ENCODE data around the gene DOP1A. TPM values are rescaled to one million over a fixed set of nuclear protein-coding genes. Genes with fewer than 3 reads are reported as not detected.

Gene DOP1A
- total and polyA plus RNA-seq, 2 of the 4 experiments (the other 2 are of a cell fraction): 6.0 to 32.4 TPM

DNA sequence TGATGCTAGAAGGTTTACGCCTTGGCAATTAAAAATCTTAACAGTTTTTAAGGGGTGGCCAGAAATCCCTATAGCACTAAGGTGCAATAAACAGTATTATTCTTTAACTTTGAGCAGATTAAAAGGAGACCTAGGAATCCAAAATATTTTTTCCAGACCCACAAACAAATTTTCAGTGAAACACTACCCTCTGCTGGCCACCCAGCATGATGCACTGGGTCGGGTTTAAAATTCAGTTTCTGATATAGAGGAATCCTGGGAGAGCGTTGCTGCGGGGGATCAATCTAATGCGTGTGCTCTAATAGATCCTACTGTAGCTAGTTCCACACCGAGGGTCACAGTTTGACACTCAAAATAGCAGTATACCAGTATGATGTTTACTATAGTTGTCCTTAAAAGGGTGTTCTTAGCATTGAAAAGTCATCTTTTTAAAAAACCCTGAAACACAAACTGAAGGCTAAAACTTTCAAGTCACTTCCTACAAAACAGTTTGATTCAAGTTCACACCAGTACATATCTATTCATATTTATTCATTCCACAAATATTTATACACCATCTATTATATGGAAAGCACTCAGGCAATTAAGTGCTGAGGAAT is 12.0 kb upstream of the DOP1A start:
- no peak overlapping the region for H4K91ac ChIP-seq (ENCODE audit: insufficient read depth, low read depth, low read length)
- H2AK5ac ChIP-seq (ENCODE audit: low read depth, low read length): no peak overlapping the region
- peak; percentile 90 for ATAC-seq (ENCODE audit: low read depth)
- peak overlapping the region in 1 of 2 experiments; percentile 67; a peak in 1 of 4 replicates for H4K8ac ChIP-seq (ENCODE audit: low read depth in 2 of 2, low read length in 2 of 2)
- H3K18ac ChIP-seq (ENCODE audit: low read depth, low read length): no peak overlapping the region
- H3K9ac ChIP-seq (ENCODE audit: low read depth, low read length): no peak overlapping the region
- H2BK15ac ChIP-seq (ENCODE audit: low read depth, low read length): no peak overlapping the region
- peaks cover 5 to 13% of the 10 kb centered on the region in 2 experiments; a peak in 2 of 4 replicates for H3K79me1 ChIP-seq (ENCODE audit: low read depth in 1 of 2, low read length in 2 of 2)
- ChIA-PET CTCF (interaction anchor here (0.7 to 1.8 kb wide), 2 partner anchors 456 to 784 kb away, joined by 3 to 6 read pairs; no protein-coding TSS in a partner anchor), POLR2A (ENCODE audit: unreplicated experiment) (no interaction called here)
- H3K56ac ChIP-seq (ENCODE audit: extremely low read depth, insufficient read depth, low read length): no peak overlapping the region
- peaks cover 4% of the 10 kb centered on the region for H3K36me3 ChIP-seq (ENCODE audit: control insufficient read depth, insufficient read depth, low read length)
- peak overlapping the region; percentile 17; the same call in 1 of the 2 replicates for H3K4me2 ChIP-seq (ENCODE audit: low read depth, low read length)
- no peaks in the 10 kb centered on the region for H3K9me3 ChIP-seq (ENCODE audit: control insufficient read depth, insufficient read depth, low read length)
- no peak overlapping the region for H2AFZ ChIP-seq (replicated peaks; ENCODE audit: low read length, poor library complexity)
- no peak overlapping the region for H3K4ac ChIP-seq (ENCODE audit: low read depth, low read length)
- no peaks in the 10 kb centered on the region for H3K9me1 ChIP-seq (ENCODE audit: insufficient read depth, low read length)
- no peak overlapping the region for H3K23ac ChIP-seq (ENCODE audit: low read depth, low read length)
- H3K27ac ChIP-seq (ENCODE audit: insufficient read depth, low read length): no peak overlapping the region
- H4K20me1 ChIP-seq (ENCODE audit: insufficient read depth, low read length): no peaks in the 10 kb centered on the region
- no TSS peak for BruUV-seq (replicated peaks)
- in situ Hi-C loops (cut with MboI; ENCODE audit: low sequenced_read_pairs): loop anchor here (5.0 to 25.0 kb wide), 2 partner anchors 693 to 803 kb away; partner anchors contain the start of gene TPBG
- H2BK120ac ChIP-seq (ENCODE audit: low read depth, low read length): no peak overlapping the region
- dilution Hi-C loops (cut with HindIII; ENCODE audit: low sequenced_read_pairs, unreplicated experiment): loop anchor here (25.0 kb wide), 1 partner anchor 457 kb away; the partner anchor contains the start of gene PRSS35
- H2BK20ac ChIP-seq (ENCODE audit: low read depth, low read length): no peak overlapping the region
- H3K27me3 ChIP-seq (ENCODE audit: control insufficient read depth, insufficient read depth, low read length): no peaks in the 10 kb centered on the region
- H2AK9ac ChIP-seq (replicated peaks; ENCODE audit: low read depth, low read length, poor library complexity): no peak overlapping the region
- no CpG with 5 or more reads among the region's 6 CpGs for whole genome bisulfite sequencing, 2 experiments (ENCODE audit: extremely low coverage in 2 of 2, insufficient read length in 1 of 2)
- no peak overlapping the region for H3K4me3 ChIP-seq (ENCODE audit: insufficient read depth, low read depth, low read length)
- no peaks in the 10 kb centered on the region for H3K4me1 ChIP-seq (ENCODE audit: control insufficient read depth, insufficient read depth, low read length)
- intact Hi-C loops (cut with micrococcal nuclease): loop anchor here (1.0 to 10.0 kb wide), 5 partner anchors 151 to 785 kb away; no protein-coding TSS in a partner anchor
- H4K5ac ChIP-seq (ENCODE audit: low read depth, low read length): 0 out of 2 replicates have a peak overlapping the region, but pooled peaks have one; percentile 6
- TF ChIP-seq RFX5 (IDR thresholded peaks at IDR 0.05; ENCODE audit: low read depth, low read length): no peak
- TF ChIP-seq ELK1 (IDR thresholded peaks at IDR 0.05; ENCODE audit: borderline replicate concordance, low read depth, low read length): no peak
- TF ChIP-seq CTCF (conservative IDR thresholded peaks at IDR 0.05; ENCODE audit: low read depth, low read length): peak; percentile 88
- peak; percentile 89 for TF ChIP-seq SMC3 (IDR thresholded peaks at IDR 0.05; ENCODE audit: low read depth, low read length)
- TF ChIP-seq RAD21 (IDR thresholded peaks at IDR 0.05; ENCODE audit: low read length): peak; percentile 87
- DNase-seq: peak; percentile 47
- no peak overlapping the region for H2BK5ac ChIP-seq (ENCODE audit: low read depth, low read length, poor library complexity, severe bottlenecking)
- no peak overlapping the region for H3K14ac ChIP-seq (replicated peaks; ENCODE audit: low read depth, low read length)

All from IMR-90 (cell line).